H9 (cell line): ENCODE results near the gene COL4A2. TPM values are rescaled to one million over a fixed set of nuclear protein-coding genes. Genes with fewer than 3 reads are reported as not detected.

Experiments used
- DNase-seq: peaks from one replicate; pipeline ENCODE4 v3.0.0-alpha.2; 2017
- H2AFZ ChIP-seq: one replicate; pipeline ENCODE4 v1.6.1; 2013; ENCODE audit warnings: mild to moderate bottlenecking, low read length, control low read depth, moderate library complexity
- H2AK5ac ChIP-seq: 2 replicates; pipeline ENCODE4 v1.6.1; 2013; ENCODE audit warnings: low read length, control low read depth, mixed read lengths; ENCODE audit not compliant: insufficient read length
- H2BK120ac ChIP-seq: one replicate; pipeline ENCODE4 v1.6.1; 2013; ENCODE audit warnings: low read depth, mild to moderate bottlenecking, low read length, control low read depth, inconsistent platforms; ENCODE audit not compliant: poor library complexity, severe bottlenecking
- H2BK12ac ChIP-seq: 2 replicates; pipeline ENCODE4 v1.6.1; 2013; ENCODE audit warnings: low read length, control low read depth, mixed read lengths, low read depth; ENCODE audit not compliant: insufficient read length
- H2BK15ac ChIP-seq: 2 replicates; pipeline ENCODE4 v1.6.1; 2013; ENCODE audit warnings: low read depth, low read length, control low read depth
- H2BK20ac ChIP-seq: one replicate; pipeline ENCODE4 v1.6.1; 2013; ENCODE audit warnings: low read depth, mild to moderate bottlenecking, low read length, control low read depth, inconsistent platforms; ENCODE audit not compliant: poor library complexity, severe bottlenecking
- H2BK5ac ChIP-seq: 2 replicates; pipeline ENCODE4 v1.6.1; 2013; ENCODE audit warnings: low read length, control low read depth, mixed read lengths; ENCODE audit not compliant: insufficient read length
- H3K14ac ChIP-seq: 2 replicates; pipeline ENCODE4 v1.6.1; 2013; ENCODE audit warnings: low read length, control low read depth; ENCODE audit not compliant: insufficient read depth
- H3K18ac ChIP-seq: 2 replicates; pipeline ENCODE4 v1.6.1; 2013; ENCODE audit warnings: low read depth, mild to moderate bottlenecking, mixed read lengths, low read length, control low read depth; ENCODE audit not compliant: insufficient read length
- H3K23ac ChIP-seq: 2 replicates; pipeline ENCODE4 v1.6.1; 2013; ENCODE audit warnings: low read length, control low read depth, mixed read lengths, low read depth; ENCODE audit not compliant: insufficient read length
- H3K23me2 ChIP-seq: 2 replicates; pipeline ENCODE4 v1.6.1; 2013; ENCODE audit warnings: low read depth, mild to moderate bottlenecking, mixed read lengths, low read length, control low read depth; ENCODE audit not compliant: insufficient read length, poor library complexity, severe bottlenecking
- H3K27ac ChIP-seq: 2 replicates; pipeline ENCODE4 v1.5.1; 2013; ENCODE audit warnings: low read length, control low read depth, mixed read lengths, low read depth; ENCODE audit not compliant: insufficient read length
- H3K27me3 ChIP-seq: 2 replicates; pipeline ENCODE4 v1.6.1; 2013; ENCODE audit warnings: low read length, control low read depth, inconsistent platforms; ENCODE audit not compliant: insufficient read depth
- H3K4ac ChIP-seq: 2 replicates; pipeline ENCODE4 v1.6.1; 2013; ENCODE audit warnings: low read depth, mild to moderate bottlenecking, control low read depth, inconsistent platforms, low read length, moderate library complexity
- H3K4me1 ChIP-seq: 2 replicates; pipeline ENCODE4 v1.6.1; 2013; ENCODE audit warnings: low read length, control low read depth, inconsistent platforms; ENCODE audit not compliant: insufficient read depth
- H3K4me2 ChIP-seq: 2 replicates; pipeline ENCODE4 v1.6.1; 2013; ENCODE audit warnings: low read length, control low read depth, mixed read lengths; ENCODE audit not compliant: insufficient read length, insufficient read depth
- H3K56ac ChIP-seq: 2 replicates; pipeline ENCODE4 v1.6.1; 2013; ENCODE audit warnings: low read depth, mild to moderate bottlenecking, mixed read lengths, low read length, control low read depth; ENCODE audit not compliant: insufficient read length
- H3K79me1 ChIP-seq: 2 replicates; pipeline ENCODE4 v1.6.1; 2013; ENCODE audit warnings: low read depth, mild to moderate bottlenecking, moderate library complexity, low read length, control low read depth, inconsistent platforms; ENCODE audit not compliant: insufficient read depth, poor library complexity, severe bottlenecking
- H3K79me2 ChIP-seq: 2 replicates; pipeline ENCODE4 v1.6.1; 2013; ENCODE audit warnings: low read length, control low read depth, inconsistent platforms; ENCODE audit not compliant: insufficient read depth
- H3K9ac ChIP-seq: 2 replicates; pipeline ENCODE4 v1.6.1; 2013; ENCODE audit warnings: low read length, control low read depth, mixed read lengths; ENCODE audit not compliant: insufficient read length; ENCODE audit errors: extremely low read depth
- H3K9me3 ChIP-seq: one replicate; pipeline ENCODE4 v1.6.1; 2013; ENCODE audit warnings: low read depth, low read length, inconsistent platforms; ENCODE audit not compliant: control insufficient read depth
- H3T11ph ChIP-seq: one replicate; pipeline ENCODE4 v1.6.1; 2013; ENCODE audit warnings: mild to moderate bottlenecking, low read length, control low read depth, inconsistent platforms
- H4K20me1 ChIP-seq: one replicate; pipeline ENCODE4 v1.6.1; 2013; ENCODE audit not compliant: control insufficient read depth, insufficient read length, insufficient read depth
- H4K5ac ChIP-seq: 2 replicates; pipeline ENCODE4 v1.6.1; 2013; ENCODE audit warnings: low read depth, mild to moderate bottlenecking, mixed read lengths, low read length, control low read depth; ENCODE audit not compliant: insufficient read length
- H4K8ac ChIP-seq: replicated peaks from 2 replicates; pipeline ENCODE4 v1.6.1; 2013; ENCODE audit warnings: low read length, control low read depth, mixed read lengths, low read depth; ENCODE audit not compliant: insufficient read length
- H4K91ac ChIP-seq: 2 replicates; pipeline ENCODE4 v1.6.1; 2013; ENCODE audit warnings: low read depth, mild to moderate bottlenecking, moderate library complexity, mixed read lengths, low read length, control low read depth; ENCODE audit not compliant: insufficient read length
- H3K27ac Mint-ChIP-seq, 3 experiments: 2 replicates in 2 of 3; 3 replicates in 1 of 3; pipeline ENCODE4 v1.8.0; 2020 to 2021; ENCODE audit warnings: mixed read lengths in 3 of 3, mild to moderate bottlenecking in 1 of 3, moderate library complexity in 1 of 3
- H3K27me3 Mint-ChIP-seq: 2 replicates; pipeline ENCODE4 v1.8.0; 2021; ENCODE audit warnings: low read depth, mild to moderate bottlenecking, moderate library complexity, mixed read lengths
- H3K36me3 Mint-ChIP-seq, 3 experiments: 2 replicates in 2 of 3; 3 replicates in 1 of 3; pipeline ENCODE4 v1.8.0; 2020 to 2021; ENCODE audit warnings: low read depth in 3 of 3, mixed read lengths in 3 of 3; ENCODE audit not compliant: insufficient read depth in 1 of 3
- H3K4me1 Mint-ChIP-seq, 2 experiments: 2 replicates each; pipeline ENCODE4 v1.8.0; 2020; ENCODE audit warnings: mixed read lengths in 2 of 2
- H3K4me3 Mint-ChIP-seq, 2 experiments: 2 replicates in 1 of 2; 3 replicates in 1 of 2; pipeline ENCODE4 v1.8.0; 2020 to 2021; ENCODE audit warnings: mild to moderate bottlenecking in 2 of 2, mixed read lengths in 2 of 2, moderate library complexity in 1 of 2
- H3K9me3 Mint-ChIP-seq, 2 experiments: 2 replicates in 1 of 2; 3 replicates in 1 of 2; pipeline ENCODE4 v1.8.0; 2020; ENCODE audit warnings: mild to moderate bottlenecking in 2 of 2, mixed read lengths in 2 of 2, moderate library complexity in 1 of 2
- CTCF ChIP-seq: fragments of 200-600 bp; sonication (generic); conservative IDR thresholded peaks from 3 replicates; pipeline ENCODE4 v1.8.0; 2021; ENCODE audit warnings: antibody characterized with exemption, mild to moderate bottlenecking
- WGBS: extraction: QIAGEN DNeasy Blood & Tissue Kit; methylation state at CpG from one replicate; pipeline ENCODE4 v1.1.7; 2013; ENCODE audit warnings: missing lambda C conversion rate, low lambda C conversion rate, mixed read lengths; ENCODE audit not compliant: insufficient read length; ENCODE audit errors: extremely low coverage; 5-methylcytosine and 5-hydroxymethylcytosine counted together
- total RNA-seq: library from RNA; stranded (reverse); gene quantifications from 2 replicates; pipeline ENCODE4 v1.2.1, GENCODE V29; 2021

The COL4A2 gene
- total RNA-seq, 1 experiment from 2014 or later: 76.5 TPM

- no peak overlapping the region for H4K5ac ChIP-seq
- Mint-ChIP-seq H3K9me3 (no peaks in the 10 kb centered on the region), H3K4me3 (no peak overlapping the region), H3K4me1 (peaks cover 16 to 29% of the 10 kb centered on the region in 2 experiments), H3K27ac (peak overlapping the region in 2 of 3 experiments; percentile 55 to 59; a peak in 2 of 7 replicates), H3K36me3 (peaks cover 8 to 12% (median 11%) of the 10 kb centered on the region in 3 experiments; a peak in 6 of 7 replicates), H3K27me3 (no peaks in the 10 kb centered on the region)
- no peaks in the 10 kb centered on the region for H3K27me3 ChIP-seq
- no CpG with 5 or more reads among the region's 19 CpGs for WGBS
- no peak overlapping the region for H2AFZ ChIP-seq
- H2AK5ac ChIP-seq: no peak overlapping the region
- no peak overlapping the region for H2BK12ac ChIP-seq
- H3K23ac ChIP-seq: no peak overlapping the region
- H3K79me1 ChIP-seq: no peaks in the 10 kb centered on the region
- no peak overlapping the region for H3T11ph ChIP-seq
- no peak overlapping the region for H4K8ac ChIP-seq
- H4K91ac ChIP-seq: no peak overlapping the region
- H3K14ac ChIP-seq: no peak overlapping the region
- H3K27ac ChIP-seq: no peak overlapping the region
- no peak overlapping the region for H3K4ac ChIP-seq
- no peak overlapping the region for H3K4me2 ChIP-seq
- no peak for DNase-seq
- TF ChIP-seq CTCF: no peak
- no peak overlapping the region for H2BK15ac ChIP-seq
- no peak overlapping the region for H2BK120ac ChIP-seq
- no peaks in the 10 kb centered on the region for H3K79me2 ChIP-seq
- no peak overlapping the region for H3K9ac ChIP-seq
- no peak overlapping the region for H2BK5ac ChIP-seq
- H2BK20ac ChIP-seq: no peak overlapping the region
- no peaks in the 10 kb centered on the region; the same call in 1 of the 2 replicates for H3K4me1 ChIP-seq
- no peak overlapping the region for H3K18ac ChIP-seq
- H3K56ac ChIP-seq: no peak overlapping the region
- no peaks in the 10 kb centered on the region for H3K23me2 ChIP-seq
- no peaks in the 10 kb centered on the region for H4K20me1 ChIP-seq
- no peaks in the 10 kb centered on the region for H3K9me3 ChIP-seq
Observed at GRCh38 chr13:110449219-110450015, 142.3 kb downstream of the COL4A2 start.
